Nephron progenitor cell (in vitro differentiated cells): ENCODE results near the gene PKHD1.

Experiments
- DNase-seq: peaks from one replicate; pipeline ENCODE4 v3.0.0; 2021
- H3K27ac Mint-ChIP-seq: 2 replicates; pipeline ENCODE4 v1.8.0; 2021; ENCODE audit warnings: mild to moderate bottlenecking, moderate library complexity, mixed read lengths
- H3K27me3 Mint-ChIP-seq: 2 replicates; pipeline ENCODE4 v1.8.0; 2021; ENCODE audit warnings: mild to moderate bottlenecking, low read depth, mixed read lengths; ENCODE audit not compliant: poor library complexity
- H3K36me3 Mint-ChIP-seq: 2 replicates; pipeline ENCODE4 v1.8.0; 2021; ENCODE audit warnings: low read depth, mixed read lengths
- H3K4me1 Mint-ChIP-seq: 2 replicates; pipeline ENCODE4 v1.8.0; 2021; ENCODE audit warnings: mixed read lengths
- H3K4me3 Mint-ChIP-seq: 2 replicates; pipeline ENCODE4 v1.8.0; 2021; ENCODE audit warnings: mild to moderate bottlenecking, moderate library complexity, mixed read lengths
- H3K9me3 Mint-ChIP-seq: 2 replicates; pipeline ENCODE4 v1.8.0; 2021; ENCODE audit warnings: mild to moderate bottlenecking, moderate library complexity, mixed read lengths
- CTCF ChIP-seq: fragments of 200-600 bp; sonication (generic); IDR thresholded peaks from 2 replicates; pipeline ENCODE4 v1.5.0; 2021; ENCODE audit warnings: antibody characterized with exemption

The PKHD1 gene

GRCh38 chr6:51976374-51976773 lies 111.0 kb downstream of the PKHD1 start:
- no peak overlapping the region for H3K27ac Mint-ChIP-seq
- no peaks in the 10 kb centered on the region for H3K27me3 Mint-ChIP-seq
- H3K4me1 Mint-ChIP-seq: no peaks in the 10 kb centered on the region

GRCh38 chr6:51972659-51973058 lies 114.8 kb downstream of the PKHD1 start:
- H3K27ac Mint-ChIP-seq: no peak overlapping the region
- no peaks in the 10 kb centered on the region for H3K36me3 Mint-ChIP-seq
- TF ChIP-seq CTCF: no peak
- no peaks in the 10 kb centered on the region for H3K4me1 Mint-ChIP-seq
- H3K9me3 Mint-ChIP-seq: peaks cover 12% of the 10 kb centered on the region
- peaks cover 3% of the 10 kb centered on the region for H3K27me3 Mint-ChIP-seq
- no peak overlapping the region for H3K4me3 Mint-ChIP-seq
- DNase-seq: no peak

More at GRCh38 chr6:51976374-51976773, 111.0 kb downstream of the PKHD1 start:
- Mint-ChIP-seq H3K36me3 (no peaks in the 10 kb centered on the region), H3K4me3 (no peak overlapping the region), H3K9me3 (peaks cover 10% of the 10 kb centered on the region)
- no peak for DNase-seq
- no peak for TF ChIP-seq CTCF

DNA sequence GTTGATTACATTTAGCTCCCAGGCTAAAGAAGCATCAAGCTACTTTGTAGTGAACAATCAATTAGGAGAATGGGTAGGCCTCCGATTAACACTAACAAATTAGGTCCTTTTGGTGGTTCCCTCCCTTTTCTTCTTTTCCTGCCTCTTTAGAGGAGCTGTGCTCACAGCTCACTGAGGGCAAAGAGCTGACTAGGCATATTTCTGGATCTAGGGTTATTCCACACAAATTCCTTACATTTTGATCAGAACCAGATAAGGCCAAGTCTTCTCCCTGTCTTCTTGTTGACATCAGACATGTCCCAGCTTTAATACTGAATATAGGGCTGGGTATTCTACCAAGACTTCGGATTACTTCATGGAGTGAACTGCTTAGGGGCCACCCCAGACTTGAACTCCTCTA lies 119.1 kb downstream of the PKHD1 start:
- H3K36me3 Mint-ChIP-seq: no peaks in the 10 kb centered on the region
- no peaks in the 10 kb centered on the region for H3K4me1 Mint-ChIP-seq
- H3K4me3 Mint-ChIP-seq: no peak overlapping the region
- TF ChIP-seq CTCF: no peak
- DNase-seq: no peak
- peaks cover 12% of the 10 kb centered on the region for H3K9me3 Mint-ChIP-seq
- H3K27me3 Mint-ChIP-seq: peaks cover 3% of the 10 kb centered on the region
- H3K27ac Mint-ChIP-seq: no peak overlapping the region

DNA sequence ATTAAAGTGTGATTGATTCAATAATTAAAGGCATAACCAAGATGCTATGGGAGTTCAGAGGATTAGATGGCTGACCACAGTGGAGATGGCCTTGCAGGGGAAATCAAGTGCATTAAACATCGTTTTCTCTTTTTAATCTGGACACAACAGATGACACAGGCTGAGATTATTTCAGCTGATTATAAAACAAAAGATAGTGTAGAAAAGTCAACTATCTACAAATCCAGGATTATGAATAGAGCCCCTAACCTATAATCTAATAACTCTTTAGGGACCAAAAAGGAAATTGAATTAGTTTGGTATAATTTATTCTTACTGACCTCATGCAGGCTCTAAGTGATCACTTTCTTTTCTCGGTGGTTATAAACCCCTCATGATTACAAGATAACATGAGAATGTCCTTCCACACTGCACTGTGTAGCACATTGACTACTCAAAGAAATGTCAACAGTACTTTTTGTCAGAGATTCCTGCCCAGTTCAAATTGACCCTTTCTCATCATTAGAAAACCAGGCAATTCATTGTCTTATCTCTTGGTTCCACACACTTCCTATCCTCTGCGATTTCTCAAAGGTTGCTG lies 122.1 kb downstream of the PKHD1 start:
- Mint-ChIP-seq H3K4me1 (no peaks in the 10 kb centered on the region), H3K27ac (no peak overlapping the region), H3K9me3 (peaks cover 4% of the 10 kb centered on the region), H3K4me3 (no peak overlapping the region), H3K36me3 (no peaks in the 10 kb centered on the region), H3K27me3 (peaks cover 6% of the 10 kb centered on the region)
- no peak for DNase-seq
- TF ChIP-seq CTCF: no peak

DNA sequence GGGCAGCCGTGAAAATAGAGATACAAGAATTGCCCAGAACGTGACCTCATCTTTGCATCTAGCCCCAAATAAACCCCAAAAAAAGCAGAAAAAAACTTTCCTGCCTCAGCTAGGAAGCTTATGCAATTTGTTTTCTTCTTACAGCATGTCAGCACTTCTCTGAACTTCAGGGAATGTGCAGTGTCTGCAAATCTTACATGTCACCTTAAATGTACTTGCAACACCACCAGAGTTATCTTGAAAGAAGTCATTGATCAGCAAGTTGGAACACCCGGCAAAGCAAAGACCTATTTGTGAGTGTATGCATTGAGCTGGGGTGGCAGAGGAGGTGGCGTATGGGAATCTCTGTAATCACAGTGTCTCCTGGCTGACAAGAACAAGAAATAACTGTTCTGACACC lies 123.4 kb downstream of the PKHD1 start:
- no peaks in the 10 kb centered on the region for H3K36me3 Mint-ChIP-seq
- H3K27ac Mint-ChIP-seq: no peak overlapping the region
- no peak overlapping the region for H3K4me3 Mint-ChIP-seq
- H3K4me1 Mint-ChIP-seq: no peaks in the 10 kb centered on the region
- no peak for TF ChIP-seq CTCF
- H3K9me3 Mint-ChIP-seq: no peaks in the 10 kb centered on the region
- no peak for DNase-seq
- H3K27me3 Mint-ChIP-seq: peaks cover 3% of the 10 kb centered on the region

GRCh38 chr6:51962354-51962753 lies 125.1 kb downstream of the PKHD1 start:
- peaks cover 6% of the 10 kb centered on the region for H3K27me3 Mint-ChIP-seq
- no peak overlapping the region for H3K27ac Mint-ChIP-seq
- DNase-seq: no peak
- no peaks in the 10 kb centered on the region for H3K36me3 Mint-ChIP-seq
- no peak overlapping the region for H3K4me3 Mint-ChIP-seq
- no peaks in the 10 kb centered on the region for H3K4me1 Mint-ChIP-seq
- no peaks in the 10 kb centered on the region for H3K9me3 Mint-ChIP-seq
- TF ChIP-seq CTCF: no peak
